ENCODE results near the gene PYCR2.

DNA sequence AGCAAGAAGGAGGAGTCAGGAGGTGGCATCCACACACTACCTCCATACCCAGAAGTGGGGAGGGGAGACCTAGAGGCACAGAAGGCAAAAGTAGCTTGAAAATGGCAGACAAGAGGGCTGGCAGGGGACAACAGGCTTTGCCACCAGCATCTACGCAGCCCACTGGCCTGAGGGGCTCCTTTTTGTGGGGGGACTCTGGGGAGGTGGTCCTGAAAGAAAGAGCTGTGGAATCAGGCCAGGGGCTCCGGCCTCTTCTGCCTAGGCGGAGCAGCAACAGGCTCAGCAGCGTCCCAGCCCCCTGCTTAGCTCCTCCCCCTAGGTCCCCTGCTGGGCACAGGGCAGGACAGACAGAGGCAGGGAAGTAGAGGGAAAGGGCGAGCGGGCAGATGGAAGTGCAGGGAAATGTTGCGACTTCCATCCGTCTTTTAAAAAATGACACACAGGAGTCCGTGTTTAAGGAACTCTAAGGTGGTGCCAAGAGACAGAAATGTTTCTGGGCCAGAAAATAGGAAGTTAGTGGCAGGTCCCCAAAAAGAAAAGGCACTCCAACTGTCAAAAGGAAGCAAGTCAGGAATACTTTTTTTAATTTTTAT, 27.0 kb upstream of the PYCR2 start:
- TF ChIP-seq, protein P1, sequence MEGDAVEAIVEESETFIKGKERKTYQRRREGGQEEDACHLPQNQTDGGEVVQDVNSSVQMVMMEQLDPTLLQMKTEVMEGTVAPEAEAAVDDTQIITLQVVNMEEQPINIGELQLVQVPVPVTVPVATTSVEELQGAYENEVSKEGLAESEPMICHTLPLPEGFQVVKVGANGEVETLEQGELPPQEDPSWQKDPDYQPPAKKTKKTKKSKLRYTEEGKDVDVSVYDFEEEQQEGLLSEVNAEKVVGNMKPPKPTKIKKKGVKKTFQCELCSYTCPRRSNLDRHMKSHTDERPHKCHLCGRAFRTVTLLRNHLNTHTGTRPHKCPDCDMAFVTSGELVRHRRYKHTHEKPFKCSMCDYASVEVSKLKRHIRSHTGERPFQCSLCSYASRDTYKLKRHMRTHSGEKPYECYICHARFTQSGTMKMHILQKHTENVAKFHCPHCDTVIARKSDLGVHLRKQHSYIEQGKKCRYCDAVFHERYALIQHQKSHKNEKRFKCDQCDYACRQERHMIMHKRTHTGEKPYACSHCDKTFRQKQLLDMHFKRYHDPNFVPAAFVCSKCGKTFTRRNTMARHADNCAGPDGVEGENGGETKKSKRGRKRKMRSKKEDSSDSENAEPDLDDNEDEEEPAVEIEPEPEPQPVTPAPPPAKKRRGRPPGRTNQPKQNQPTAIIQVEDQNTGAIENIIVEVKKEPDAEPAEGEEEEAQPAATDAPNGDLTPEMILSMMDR (IDR thresholded peaks at IDR 0.05): no peak
- no peak for TF ChIP-seq SIN3A (IDR thresholded peaks at IDR 0.05; ENCODE audit: borderline replicate concordance, insufficient read depth, low read depth, low read length)

All from Panc1 (cell line).